Measurements from ENCODE around the gene STOX1.
"Not testable (repeated sequence)": the region's sequence is repeated elsewhere in the genome, so short reads cannot be mapped to it uniquely, and the experiment has no call there.

STOX1 gene

GRCh38 chr10:68826764-68827591 lies at the start of gene STOX1:
Gene STOX1 (plus strand): TSS chr10:68827531. CDS start chr10:68827624, 93 bp downstream.
- DNase-seq: peak; percentile 51

- DNase-seq: no peak
These were observed 45.4 kb upstream of the STOX1 start for GRCh38 chr10:68781613-68782574.

GRCh38 chr10:68784476-68784875 lies 42.9 kb upstream of the STOX1 start:
- no peak for DNase-seq

- DNase-seq: no peak
These were observed 39.5 kb upstream of the STOX1 start for GRCh38 chr10:68787813-68788212.

GRCh38 chr10:68790476-68790875 lies 36.9 kb upstream of the STOX1 start:
- no peak for DNase-seq

- DNase-seq: no peak
These were observed 35.2 kb upstream of the STOX1 start for GRCh38 chr10:68792115-68792514.

- DNase-seq: no peak
These were observed 31.3 kb upstream of the STOX1 start for GRCh38 chr10:68795886-68796532.

GRCh38 chr10:68796605-68797004 lies 30.7 kb upstream of the STOX1 start:
- no peak for DNase-seq

GRCh38 chr10:68800211-68800610 lies 27.1 kb upstream of the STOX1 start:
- no peak for DNase-seq

- no peak for DNase-seq
These were observed 22.6 kb upstream of the STOX1 start for GRCh38 chr10:68804692-68805091.

GRCh38 chr10:68810830-68811229 lies 16.5 kb upstream of the STOX1 start:
- DNase-seq: not testable (repeated sequence)

- DNase-seq: no peak
These were observed 15.9 kb upstream of the STOX1 start for GRCh38 chr10:68811314-68812009.

GRCh38 chr10:68812420-68812819 lies 14.9 kb upstream of the STOX1 start:
- DNase-seq: no peak

GRCh38 chr10:68813559-68813958 lies 13.8 kb upstream of the STOX1 start:
- no peak for DNase-seq

- no peak for DNase-seq
These were observed 10.4 kb upstream of the STOX1 start for GRCh38 chr10:68816796-68817412.

GRCh38 chr10:68820359-68820758 lies 7.0 kb upstream of the STOX1 start:
- not testable (repeated sequence) for DNase-seq

- not testable (repeated sequence) for DNase-seq
These were observed 4.7 kb upstream of the STOX1 start for GRCh38 chr10:68822626-68823025.

GRCh38 chr10:68827592-68827959 lies 245 bp downstream of the STOX1 start:
- not testable (repeated sequence) for DNase-seq

- not testable (repeated sequence) for DNase-seq
These were observed 811 bp downstream of the STOX1 start for GRCh38 chr10:68828083-68828601.

- no peak for DNase-seq
These were observed 1.5 kb downstream of the STOX1 start for GRCh38 chr10:68828833-68829232.

GRCh38 chr10:68829521-68829920 lies 2.2 kb downstream of the STOX1 start:
- DNase-seq: no peak

GRCh38 chr10:68829952-68830351 lies 2.6 kb downstream of the STOX1 start:
- no peak for DNase-seq

Measured in CD4-positive, alpha-beta T cell treated with Interleukin-15 for 1 hour (primary cell).